HG03565 (cell line): Measurements from ENCODE around the gene TP53RK.

Source experiments
- ATAC-seq: cut with Tn5 transposase; IDR thresholded peaks from one replicate; pipeline ENCODE4 v1.9.1; 2021; ENCODE audit warnings: mild to moderate bottlenecking, moderate library complexity; ENCODE audit not compliant: unreplicated experiment

TP53RK gene

DNA sequence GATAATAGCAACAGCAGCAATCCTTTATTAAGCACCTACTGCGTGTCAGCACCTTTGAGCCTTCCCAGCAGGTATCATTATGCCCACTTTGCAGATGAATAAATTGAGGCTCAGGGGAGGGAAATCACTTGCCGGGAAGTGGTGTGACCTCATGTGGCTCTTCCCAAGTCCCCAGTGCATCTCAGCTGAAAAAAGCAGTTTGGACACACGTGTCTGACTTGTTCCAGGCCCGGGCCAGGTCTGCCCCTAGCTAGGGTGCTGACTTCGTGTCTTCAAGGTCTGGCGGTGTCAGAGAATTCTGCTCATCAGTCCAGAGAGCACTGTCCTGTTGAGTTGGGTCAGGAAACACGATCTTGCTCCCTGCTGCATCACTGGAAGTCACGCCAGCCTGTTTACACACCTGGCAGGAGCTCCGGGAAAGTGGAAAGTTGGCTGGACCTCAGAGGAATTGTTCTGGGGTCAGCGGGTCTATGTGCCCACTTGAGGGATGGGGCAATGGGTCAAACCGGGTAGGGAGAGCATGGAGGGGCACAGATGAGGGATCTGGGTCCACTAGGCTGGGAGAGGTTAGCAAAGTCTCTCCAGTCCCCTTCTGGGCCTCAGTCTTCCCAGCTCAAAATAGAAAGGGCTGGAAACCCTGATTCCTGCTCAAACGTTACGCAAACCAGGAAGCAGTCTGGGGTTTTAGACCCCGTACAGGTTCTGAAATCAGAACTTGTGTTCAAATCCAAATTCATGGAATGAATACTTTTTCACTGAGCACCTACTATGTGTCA is 48.5 kb downstream of the TP53RK start:
- ATAC-seq, result no peak

DNA sequence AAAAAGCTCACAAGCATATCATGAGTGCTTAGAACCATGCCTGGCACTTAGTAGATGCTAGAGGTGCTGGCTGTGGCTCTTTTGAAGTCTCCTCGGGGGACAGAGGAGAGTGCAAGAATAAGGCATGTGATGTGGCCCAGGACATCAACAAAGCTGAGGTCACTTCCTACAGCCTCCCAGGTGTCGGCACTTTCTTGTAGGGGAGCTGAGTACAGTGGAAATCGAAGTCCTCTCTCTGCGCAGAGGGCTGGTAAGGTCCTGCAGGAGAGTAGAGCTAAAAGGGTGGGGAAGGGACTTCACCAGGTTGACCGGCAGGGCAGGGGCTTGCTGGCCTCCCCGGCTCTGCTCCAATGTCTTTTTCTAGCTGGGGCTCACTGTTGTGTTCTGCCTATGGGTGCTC is 49.2 kb downstream of the TP53RK start:
- ATAC-seq, result no peak

- ATAC-seq, result no peak
These were observed 49.7 kb downstream of the TP53RK start for GRCh38 chr20:46639587-46639986.

DNA sequence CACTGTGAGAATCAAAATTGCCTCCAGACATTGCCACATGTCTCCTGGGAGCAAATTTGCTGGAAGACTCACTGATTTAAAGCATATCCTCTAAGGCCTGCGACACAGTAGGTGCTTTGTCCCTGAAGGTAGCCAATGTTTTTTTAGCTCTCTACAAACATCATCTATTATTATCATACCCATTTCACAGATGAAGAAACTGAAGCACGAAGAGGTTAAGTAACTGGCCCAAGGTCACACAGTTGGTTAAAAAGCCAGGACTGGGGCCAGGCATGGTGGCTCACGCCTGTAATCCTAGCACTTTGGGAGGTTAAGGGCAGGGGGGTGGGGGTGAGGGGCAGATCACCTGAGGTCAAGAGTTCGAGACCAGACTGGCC is 50.4 kb downstream of the TP53RK start:
- no peak for ATAC-seq

- ATAC-seq, result no peak
These were observed 50.9 kb downstream of the TP53RK start for GRCh38 chr20:46638134-46638897.

DNA sequence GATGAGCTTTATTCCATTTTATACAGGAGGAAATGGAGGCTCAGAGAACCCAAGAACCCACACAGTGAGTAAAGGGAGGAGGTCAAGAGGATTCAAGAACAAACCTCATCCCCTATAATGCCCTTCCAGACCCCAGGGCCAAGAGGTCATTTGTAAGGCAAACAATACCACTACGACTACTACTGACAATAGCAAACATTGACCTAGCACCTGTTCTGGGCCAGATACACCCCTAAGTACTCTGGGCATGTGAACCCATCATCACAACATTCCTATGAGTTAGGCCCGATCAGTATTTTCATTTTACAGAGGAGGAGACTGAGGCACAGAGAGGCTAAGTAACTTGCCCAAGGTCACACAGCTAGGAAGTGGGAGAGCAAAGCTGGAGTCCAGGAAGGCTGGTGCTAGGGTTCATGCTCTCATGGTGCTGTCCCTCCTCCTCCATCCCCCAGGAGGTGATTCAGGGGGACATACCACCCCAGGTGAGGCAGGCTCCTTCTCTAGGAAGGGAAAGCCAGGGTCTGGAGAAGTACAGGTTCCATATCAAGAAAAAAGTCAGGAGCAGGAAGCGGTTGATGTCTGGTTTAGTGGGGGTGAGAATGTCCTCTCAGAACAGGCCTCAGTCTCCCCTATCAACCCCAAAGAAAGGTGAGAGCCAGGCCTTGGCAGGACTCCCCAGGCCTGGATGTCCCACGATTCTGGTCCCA is 51.7 kb downstream of the TP53RK start:
- ATAC-seq, result no peak

DNA sequence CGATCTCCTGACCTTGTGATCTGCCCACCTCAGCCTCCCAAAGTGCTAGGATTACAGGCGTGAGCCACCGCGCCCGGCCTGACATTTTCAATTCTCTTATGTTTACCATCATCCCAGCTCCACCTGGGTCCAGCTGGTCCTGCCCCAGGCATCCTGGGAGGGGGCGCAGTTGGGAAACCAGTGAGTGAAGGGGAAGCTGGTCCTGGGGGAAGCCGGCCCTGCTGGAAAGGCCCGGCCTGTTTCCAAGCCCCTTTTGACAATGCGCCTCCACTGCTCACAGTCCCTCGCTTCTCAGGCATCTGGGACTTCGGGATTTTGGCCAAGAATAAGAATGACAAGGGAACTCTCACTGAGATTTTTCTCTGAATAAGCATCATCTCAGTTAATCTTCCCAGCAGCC is 52.2 kb downstream of the TP53RK start:
- no peak for ATAC-seq

DNA sequence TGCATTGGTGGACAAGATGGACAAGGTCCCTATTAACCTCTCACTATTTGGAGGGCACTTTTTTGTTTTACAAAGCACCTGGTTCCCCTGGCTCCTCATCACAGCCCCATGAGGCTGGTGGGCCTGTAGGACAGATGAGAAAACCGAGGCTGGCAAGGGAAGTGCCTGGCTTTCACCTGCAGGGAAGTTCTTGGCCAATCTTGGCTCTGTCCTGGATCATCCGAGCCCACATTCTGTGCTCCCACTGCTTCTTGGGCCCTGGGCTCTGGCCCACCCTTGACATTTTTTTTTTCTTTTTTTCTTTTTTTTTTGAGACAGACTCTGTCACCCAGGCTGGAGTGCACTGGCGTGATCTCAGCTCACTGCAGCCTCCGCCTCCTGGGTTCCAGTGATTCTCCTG is 52.7 kb downstream of the TP53RK start:
- no peak for ATAC-seq

- ATAC-seq, result no peak
These were observed 53.6 kb downstream of the TP53RK start for GRCh38 chr20:46635514-46636136.

DNA sequence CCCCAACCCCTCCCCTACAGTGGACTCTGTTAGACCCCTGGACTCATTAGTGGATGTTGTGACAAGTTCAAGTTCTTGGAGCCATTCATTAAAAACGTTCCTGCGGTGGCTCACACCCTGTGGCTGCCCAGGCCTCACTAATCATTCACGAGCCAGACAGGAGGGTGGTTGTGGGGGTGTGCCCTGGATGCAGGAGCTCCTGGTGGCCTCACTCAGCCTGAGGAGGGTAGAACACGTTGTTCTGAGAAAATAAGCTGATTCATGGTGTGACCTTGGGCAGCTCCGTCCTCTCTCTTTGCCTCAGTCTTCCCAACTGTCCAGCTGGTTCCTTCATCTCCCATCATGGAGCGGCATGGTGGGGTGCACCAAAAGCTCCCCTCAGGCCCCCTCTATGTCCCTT is 54.7 kb downstream of the TP53RK start:
- no peak for ATAC-seq
